CD4-positive, alpha-beta T cell treated with Interleukin-15 for 4 hours (primary cell): ENCODE measurements around the gene GLIS1.

ENCODE experiments used
- DNase-seq: peaks from one replicate; pipeline ENCODE4 v3.0.0-alpha.2; 2020; ENCODE audit warnings: low spot score

Gene GLIS1

DNA sequence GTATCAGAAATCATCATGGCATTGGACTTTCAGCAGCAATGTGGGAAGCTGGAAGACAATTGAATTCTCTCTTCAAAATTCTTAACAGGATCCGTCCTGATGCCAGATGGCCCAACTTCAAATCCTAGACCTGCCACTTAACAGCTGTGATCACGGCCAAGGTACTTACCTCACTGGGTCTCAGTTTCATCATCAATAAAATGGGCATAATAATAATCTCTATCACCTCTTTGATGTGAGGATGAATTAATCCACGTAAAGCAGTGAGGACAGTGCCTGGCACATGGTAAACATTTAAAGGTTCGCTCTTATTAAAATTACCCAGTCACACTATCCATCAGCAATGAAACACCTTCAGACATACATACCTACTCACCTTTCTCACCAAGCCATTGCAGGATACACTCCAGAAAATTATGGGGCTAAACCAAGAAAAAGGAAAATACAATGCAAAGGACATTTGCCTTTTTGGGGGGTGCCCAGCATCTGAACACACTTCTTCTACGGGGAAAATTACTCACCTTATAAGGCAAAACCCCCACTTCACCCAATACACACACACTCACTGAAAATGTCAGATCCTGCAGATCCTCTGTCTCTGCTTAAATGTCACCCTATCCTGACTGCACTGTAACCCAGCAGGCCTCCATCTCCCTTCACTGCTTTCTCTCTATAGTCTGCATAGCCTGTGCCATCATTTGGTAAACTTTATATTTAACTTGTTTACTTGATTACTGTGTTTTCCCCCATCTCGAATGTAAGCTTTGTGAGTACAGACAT lies 21.7 kb downstream of the GLIS1 start:
- no peak for DNase-seq

DNA sequence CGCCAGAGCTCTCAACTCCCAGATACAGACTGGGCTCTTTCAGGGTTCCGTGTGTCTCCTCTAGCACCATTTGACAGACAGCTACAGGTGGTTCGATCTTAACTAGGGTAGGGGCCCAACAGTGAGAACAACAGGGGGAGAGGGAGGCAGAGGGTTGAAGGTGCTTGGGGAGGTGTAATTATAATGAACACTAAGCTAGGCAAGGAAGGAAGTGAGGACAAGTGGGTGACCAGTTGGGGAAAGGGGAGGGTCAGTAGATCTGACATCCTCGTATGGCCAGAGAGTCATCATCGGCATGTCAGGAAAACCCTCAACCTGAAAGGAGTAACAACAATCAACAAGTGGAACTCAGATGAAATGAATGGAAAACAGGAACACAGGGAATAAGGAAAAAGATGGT lies 22.8 kb downstream of the GLIS1 start:
- DNase-seq, result no peak

DNA sequence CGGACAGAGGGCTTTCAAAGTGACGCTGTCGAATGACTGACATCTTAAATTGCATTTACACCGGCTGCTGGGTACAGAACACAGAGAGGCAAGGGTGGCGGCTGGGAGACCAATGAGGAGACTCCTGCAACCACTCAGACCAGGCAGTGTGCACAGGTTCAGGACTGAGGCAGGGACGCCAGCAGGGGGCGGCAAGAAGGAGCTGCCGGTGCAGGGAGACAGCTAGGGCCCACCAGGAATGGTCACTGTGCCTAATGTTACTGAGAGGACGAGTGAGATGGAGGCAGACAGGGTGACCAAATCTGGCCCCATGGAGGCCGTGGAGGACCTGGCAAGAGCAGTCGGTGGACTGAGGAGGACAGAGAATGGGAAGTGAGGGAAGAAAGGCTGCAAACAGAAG lies 23.5 kb downstream of the GLIS1 start:
- no peak for DNase-seq

DNA sequence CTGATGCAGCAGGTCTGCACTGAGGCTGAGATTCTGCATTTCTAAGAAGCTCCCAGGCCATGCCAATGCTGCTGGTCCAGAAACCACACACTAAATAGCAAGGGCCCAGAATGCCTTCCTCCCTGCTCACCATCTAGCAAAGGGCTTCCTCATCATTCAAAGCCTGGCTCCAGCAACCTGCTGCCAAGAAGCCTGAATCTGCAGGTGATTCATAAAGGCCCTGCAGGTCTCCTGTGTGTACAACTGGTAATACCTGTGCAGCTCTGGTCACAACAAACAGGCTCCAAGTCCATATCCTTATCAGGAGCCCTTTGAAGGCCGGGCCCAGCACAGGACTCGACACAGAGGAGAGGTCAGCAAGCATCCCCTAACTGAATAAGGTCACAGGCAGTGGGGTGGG lies 26.7 kb downstream of the GLIS1 start:
- DNase-seq, result no peak

DNA sequence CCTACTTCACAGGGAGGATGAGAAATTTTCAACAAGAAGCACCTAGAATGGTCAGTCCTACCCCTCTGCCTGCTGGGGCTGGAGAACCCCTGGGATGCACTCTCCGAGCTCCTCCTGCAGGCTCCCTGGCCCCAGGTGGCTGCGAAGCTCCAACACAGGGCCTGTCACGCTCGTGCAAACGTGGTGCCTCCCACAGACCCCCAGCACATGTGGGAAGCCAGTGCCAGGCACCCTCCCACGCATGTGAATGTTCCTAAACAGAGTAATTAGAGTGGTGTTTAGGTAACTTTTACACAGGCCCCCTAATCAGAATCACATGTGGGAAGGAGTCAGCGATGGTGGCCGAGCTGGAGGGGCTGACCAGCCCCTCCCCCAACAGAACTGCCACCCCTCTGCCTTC lies 28.4 kb downstream of the GLIS1 start:
- no peak for DNase-seq

DNA sequence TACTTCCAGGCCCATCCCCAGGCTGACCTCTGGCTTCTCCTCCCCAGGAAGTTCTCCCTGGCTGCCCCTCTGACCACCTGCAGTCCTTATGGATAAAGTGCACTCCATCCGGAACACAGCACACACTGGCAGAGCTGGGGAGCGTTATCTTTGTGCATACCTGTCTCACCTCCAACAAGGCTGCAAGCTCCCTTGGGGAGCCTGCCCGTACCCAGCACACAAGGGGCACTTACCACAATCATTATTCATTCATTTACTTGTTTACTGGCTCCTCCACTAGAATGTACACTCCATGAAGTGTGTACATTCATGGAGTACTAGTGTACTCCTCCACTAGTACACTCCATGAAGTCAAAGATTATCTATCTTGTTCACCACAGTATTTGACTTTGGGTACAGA lies 30.3 kb downstream of the GLIS1 start:
- DNase-seq, result no peak

DNA sequence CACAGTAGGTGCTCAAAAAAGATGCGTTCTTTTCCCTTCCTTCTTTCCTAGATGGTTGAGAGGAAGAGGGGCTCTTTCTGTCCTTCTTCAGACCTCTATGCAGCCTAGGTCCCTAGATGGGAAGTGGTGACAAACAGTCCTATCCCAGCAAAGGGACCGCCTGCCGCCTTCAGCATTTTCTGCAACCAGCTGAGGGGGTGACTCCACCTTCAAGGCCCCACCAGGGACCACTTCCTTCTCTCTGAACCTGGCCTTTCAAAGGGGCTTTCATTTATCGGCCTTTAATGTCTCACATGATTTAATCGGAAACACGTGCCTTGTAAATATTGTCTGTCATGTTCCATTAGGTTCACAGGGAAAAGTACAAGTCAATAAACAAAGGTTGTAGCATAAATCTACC lies 32.6 kb downstream of the GLIS1 start:
- DNase-seq, result no peak

DNA sequence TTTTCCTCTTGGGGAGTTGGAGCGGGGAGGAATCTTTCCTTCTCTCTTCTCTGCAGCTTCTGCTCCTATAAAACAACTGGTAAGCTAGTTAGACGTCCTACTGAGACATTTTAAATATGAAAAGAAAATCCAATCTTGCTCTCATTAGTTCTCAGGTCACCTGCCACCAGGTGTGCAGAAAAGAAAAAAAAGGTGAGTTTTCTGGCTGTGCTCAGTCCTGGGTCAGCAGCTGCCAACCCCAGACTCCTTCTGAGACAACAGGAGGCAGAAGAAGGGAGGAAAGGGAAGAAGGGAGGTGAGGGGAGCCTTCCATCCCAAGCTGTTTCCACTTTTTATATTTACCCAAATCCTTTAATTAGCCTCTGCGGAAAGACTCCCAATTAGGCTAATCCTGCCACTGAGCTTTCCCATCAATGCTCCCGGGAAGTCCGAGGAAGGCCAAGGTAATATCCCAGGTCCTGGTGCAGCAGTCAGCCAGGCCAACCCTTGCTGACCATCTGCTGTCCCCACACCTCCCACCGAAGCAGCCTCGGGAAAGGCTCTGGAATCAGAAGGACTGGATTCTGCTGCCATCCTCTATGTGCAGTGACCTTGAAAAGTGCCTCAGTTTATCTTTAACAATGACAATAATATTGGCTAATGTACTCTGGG lies 33.4 kb downstream of the GLIS1 start:
- no peak for DNase-seq

DNA sequence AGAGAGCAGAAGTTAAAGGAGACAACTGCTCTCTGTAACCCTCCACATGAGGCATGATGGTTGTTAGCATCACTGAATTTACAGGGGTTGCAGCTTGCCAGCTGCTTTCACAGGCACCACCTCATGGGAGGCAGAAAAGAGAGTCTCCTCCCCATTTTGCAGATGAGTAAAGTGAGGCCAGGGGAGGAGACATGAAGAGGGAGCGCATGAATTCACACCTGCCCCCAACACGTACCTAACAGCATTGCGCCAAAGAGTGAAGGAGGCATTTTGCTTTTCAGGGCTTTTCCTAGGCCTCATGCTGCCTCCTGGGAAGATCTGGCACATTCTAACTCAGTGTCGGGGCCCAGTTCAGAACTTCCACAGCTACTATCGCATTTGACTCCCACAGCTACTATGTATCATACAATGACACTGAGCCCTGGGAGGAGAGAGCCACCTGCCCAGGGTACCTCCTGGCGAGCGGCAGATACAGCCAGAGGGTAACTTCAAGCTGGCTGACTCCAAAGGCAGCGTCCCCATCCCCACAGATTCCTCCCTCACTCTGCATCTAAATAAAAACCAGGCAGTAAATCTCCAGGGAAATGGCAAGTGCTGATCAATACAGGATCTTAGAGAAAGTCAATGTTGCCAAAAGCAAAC lies 34.0 kb downstream of the GLIS1 start:
- DNase-seq, result no peak

DNA sequence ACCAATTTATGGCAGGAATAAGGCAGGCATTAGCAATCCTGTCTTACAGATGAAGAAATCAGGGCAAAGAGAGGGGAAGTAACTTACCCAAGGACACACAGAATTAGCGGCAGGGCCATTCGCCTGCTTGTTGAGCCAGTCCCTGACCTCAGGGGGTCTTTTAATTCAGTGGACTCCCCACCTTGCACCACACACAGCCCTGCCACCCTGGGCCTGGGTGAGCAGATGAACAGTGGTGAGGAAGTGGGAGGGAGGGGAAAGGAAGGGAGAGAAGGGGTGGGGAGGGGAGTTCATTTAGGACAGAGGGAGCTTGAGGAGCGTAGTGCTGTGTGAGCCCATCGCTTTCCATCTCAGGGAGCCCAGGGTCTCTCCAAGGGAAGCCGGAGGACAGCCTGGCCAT lies 34.7 kb downstream of the GLIS1 start:
- no peak for DNase-seq

DNA sequence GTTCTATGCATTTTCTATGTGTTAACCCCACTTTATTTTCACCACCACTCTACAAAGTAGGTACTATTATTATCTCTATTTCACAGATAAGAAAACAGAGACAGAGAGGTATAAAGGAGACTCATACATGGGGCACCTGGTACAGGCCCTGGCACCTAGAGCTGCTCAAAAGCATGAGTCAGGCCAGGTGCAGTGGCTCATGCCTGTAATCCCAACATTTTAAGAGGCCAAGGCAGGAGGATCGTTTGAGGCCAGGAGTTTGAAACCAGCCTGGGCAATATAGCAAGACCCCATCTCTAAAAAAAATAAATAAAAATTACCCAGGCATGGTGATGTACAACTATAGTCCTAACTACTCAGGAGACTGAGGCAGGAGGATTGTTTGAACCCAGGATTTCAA lies 35.8 kb downstream of the GLIS1 start:
- DNase-seq, result no peak

DNA sequence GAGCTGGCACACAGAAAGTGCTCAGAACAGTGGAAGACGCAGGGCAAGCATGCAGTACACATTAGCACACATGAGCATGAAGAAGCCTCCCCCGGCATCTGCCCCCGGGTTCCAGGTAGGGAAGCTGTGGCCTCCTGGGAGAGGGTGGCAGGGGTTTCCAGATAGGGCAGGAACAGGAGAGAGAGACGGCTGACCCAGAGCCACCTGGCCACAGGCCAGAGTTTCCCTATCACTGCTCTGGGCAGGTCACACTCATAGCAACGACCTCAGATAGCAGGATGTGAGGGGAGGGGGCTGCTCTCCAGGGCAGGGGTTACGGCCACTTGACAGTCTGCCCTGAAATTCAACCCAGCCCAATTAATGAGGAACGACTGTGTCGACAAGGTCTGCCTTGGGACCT lies 36.6 kb downstream of the GLIS1 start:
- no peak for DNase-seq

DNA sequence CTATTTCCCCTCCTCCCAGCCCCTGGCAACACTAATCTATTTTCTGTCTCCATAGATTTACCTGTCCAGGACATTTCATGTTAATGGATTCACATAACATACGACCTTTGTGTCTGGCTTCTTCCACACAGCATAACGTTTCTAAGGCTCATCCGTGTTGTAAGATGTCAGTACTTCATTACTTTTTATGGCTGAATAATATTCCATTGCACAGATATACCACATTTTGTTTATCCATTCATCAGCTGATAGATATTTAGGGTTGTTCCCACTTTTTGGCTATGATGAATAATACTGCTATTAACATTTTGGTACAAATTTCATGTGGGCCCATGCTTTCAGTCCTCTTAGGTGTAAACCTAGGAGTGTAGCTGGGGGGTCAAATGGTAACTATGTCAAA lies 38.2 kb downstream of the GLIS1 start:
- no peak for DNase-seq

DNA sequence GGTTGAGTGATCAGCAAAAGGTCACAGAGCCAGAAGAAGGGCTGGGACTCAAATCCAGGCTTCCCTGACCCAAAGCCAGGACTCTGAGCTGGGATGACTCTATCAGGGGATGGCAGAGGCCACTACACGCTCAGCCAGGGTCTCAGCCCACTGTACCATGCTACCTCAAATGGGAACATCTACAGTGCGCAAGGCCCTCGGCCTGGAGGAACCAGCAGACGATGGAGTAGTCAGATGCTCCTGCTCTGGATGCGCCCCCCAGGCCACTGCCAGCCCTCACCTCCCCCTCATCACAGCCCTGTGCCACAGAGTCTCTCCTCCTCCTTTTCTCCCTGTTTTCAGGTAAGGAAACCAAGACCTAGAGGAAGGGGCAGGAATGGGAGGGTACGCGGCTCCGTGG lies 39.0 kb downstream of the GLIS1 start:
- no peak for DNase-seq

DNA sequence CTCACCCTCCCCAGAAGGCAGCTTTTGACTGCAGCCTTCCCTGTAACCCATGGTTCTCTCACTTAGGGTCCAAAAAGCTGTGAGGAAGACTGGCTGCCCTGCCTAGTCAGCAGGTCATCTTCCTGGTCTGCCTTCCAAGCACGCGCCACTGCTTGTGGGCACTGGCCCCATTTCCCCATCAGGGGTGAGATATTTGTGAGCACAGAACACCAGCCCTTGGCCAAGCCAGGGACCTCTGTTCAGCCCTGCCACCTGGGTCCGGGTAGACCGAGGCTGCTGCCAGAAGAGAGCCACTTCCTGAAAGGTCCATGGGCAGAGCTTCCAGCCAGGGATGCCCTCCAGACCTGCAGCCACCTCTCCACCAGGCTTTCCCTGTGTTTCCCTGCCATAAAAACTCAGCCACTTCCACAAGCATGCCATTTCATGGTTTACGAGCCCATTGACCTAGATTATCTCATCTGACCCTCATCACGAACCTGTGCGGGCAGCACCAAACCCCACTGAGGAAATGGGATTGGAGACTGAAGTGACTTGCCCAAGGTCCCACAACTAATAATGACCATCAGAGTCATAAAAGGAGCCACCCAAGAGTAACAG lies 40.5 kb downstream of the GLIS1 start:
- DNase-seq, result no peak

DNA sequence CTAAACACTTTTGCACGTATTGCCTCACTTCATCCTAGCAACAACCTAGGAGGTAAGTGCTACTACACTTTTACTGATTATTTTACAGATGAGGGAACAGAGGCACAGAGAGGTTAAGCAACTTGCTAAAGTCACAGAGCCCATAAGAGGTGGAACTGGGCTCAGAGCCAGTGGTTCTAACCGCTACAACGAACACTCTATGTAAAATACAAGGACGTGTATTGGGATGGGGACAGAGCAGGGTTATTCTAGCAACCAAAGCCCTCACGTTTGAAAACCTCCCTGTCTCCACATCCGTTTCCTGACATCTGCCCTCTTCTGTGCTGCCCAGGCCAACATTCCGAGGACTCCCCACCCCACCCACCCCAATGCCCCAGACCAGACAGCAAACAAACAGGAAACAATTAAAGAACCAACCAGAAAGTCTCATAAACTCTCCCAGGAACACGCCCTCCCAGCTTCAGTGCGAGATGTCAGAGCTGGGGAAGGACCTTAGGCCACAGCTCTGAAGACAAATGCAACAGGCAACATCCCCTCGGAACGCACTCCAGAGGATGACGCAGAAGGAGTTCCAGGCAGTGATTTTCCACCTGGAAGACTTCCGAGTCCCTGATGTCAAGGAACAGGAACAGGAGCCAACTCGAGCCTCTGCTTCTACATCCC lies 41.1 kb downstream of the GLIS1 start:
- DNase-seq, result no peak

DNA sequence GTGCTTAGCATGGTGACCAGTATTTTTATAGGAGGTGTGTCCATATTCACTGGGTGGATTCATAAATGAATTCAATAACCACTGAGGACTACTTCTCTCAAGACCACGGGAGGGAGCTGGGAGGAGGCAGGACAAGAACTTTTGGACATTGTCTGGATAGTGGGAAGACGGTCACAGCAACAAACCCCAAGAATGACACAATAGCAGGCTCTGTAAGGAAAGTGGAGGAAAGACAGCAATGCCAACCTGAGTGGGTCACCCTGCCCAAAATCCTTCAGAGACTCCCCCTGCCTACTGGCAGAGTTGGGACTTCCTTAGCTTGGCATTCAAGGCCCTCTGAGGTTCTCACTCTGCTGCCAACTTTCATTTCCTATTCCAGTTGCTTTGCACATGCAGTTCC lies 42.0 kb downstream of the GLIS1 start:
- DNase-seq, result no peak

DNA sequence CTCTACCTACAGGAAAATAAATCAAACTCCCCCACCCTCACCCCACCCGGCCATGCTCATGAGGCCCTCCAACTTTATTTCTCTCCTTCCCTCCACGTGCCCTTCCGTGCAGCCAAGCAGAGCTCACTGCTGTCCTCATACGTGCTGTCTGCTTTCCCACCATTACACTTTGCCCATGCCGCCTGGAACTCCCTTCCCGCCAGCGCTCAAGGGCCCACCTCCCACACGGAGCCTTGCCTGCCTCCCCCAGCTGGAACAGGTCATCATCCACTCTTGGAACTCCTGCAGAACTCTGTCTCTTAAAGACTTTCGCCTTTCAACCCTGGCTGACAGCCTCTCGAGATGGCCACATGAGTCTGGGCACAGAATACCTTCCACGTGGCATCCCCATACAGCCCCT lies 42.4 kb downstream of the GLIS1 start:
- DNase-seq, result no peak

DNA sequence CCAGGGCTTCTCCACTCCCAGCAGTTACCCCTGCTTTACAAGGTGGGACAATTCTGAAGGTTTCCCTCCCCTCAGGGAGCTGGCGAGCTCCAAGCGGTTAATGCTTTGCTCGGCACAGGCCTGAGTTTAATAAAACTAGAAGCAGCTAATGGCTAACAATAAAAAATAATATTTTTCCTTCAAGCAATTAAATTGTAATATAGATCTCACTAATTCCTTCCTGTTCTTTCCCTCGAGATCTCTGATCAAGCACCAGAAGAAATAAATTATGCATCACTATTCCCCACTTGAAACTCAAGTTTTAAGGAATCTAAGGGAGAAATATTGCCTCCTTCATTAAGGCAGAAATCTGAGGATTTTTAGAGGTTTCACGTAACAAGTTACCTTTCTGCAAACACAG lies 42.9 kb downstream of the GLIS1 start:
- DNase-seq, result no peak

DNA sequence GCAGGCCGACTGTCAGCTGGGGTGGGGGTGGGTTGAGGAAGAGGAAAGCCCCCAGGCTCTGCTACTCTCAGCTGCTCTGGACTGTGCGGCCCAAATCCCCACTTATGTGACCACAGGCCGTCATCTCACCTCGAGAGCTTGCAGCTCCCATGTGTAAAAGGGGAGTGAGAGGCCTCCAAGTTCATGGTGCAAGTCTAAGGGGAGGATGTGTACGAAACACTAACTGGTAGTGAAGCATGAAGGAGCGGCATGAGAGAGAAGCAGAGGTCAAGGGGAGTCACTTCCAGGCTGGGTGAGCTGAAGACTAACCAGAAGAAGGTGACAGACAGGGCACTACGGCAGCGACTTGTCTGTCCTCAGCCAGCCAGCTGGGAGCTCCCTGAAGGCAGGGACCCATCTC lies 43.8 kb downstream of the GLIS1 start:
- no peak for DNase-seq

DNA sequence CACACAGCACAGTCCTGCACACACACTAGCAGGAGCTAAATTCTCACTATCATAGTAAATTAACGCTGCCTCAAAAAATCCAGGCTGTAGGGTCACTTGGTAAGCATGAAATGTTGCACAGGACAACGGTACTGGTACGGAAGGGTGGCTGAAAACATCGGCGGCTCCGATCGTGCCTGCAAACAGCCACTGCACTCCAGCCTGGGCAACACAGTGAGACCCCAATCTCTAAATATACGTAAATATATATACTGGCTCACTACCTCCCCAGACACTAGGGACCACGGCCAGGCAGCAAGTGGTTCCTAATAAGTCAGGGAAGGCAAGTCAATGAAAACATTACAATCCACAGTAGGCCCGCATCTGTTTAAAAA lies 44.3 kb downstream of the GLIS1 start:
- no peak for DNase-seq
